Measurements from ENCODE around the gene CRMP1. TPM values are rescaled to one million over a fixed set of nuclear protein-coding genes. Genes with fewer than 3 reads are reported as not detected.
A peak's percentile ranks its signal among the peaks of the same experiment; 100 is the strongest.
"Not testable (repeated sequence)": the region's sequence is repeated elsewhere in the genome, so short reads cannot be mapped to it uniquely, and the experiment has no call there.

CRMP1 gene
- total RNA-seq, 2 donors from 2014 or later: not detected

GRCh38 chr4:5845035-5845905 is 47.6 kb downstream of the CRMP1 start:
- DNase-seq (ENCODE audit: low spot score) (no peak), ATAC-seq (peak in 1 of 2 donors; percentile 25)
- no peaks in the 10 kb centered on the region for H3K4me1 Mint-ChIP-seq (ENCODE audit: low read depth in 2 of 2)
- H3K27ac Mint-ChIP-seq: no peak overlapping the region
- H3K9me3 Mint-ChIP-seq: no peaks in the 10 kb centered on the region
- H3K4me3 Mint-ChIP-seq: no peak overlapping the region
- peaks cover 10 to 40% of the 10 kb centered on the region in 2 donors for H3K27me3 Mint-ChIP-seq
- H3K36me3 Mint-ChIP-seq: no peaks in the 10 kb centered on the region

DNA sequence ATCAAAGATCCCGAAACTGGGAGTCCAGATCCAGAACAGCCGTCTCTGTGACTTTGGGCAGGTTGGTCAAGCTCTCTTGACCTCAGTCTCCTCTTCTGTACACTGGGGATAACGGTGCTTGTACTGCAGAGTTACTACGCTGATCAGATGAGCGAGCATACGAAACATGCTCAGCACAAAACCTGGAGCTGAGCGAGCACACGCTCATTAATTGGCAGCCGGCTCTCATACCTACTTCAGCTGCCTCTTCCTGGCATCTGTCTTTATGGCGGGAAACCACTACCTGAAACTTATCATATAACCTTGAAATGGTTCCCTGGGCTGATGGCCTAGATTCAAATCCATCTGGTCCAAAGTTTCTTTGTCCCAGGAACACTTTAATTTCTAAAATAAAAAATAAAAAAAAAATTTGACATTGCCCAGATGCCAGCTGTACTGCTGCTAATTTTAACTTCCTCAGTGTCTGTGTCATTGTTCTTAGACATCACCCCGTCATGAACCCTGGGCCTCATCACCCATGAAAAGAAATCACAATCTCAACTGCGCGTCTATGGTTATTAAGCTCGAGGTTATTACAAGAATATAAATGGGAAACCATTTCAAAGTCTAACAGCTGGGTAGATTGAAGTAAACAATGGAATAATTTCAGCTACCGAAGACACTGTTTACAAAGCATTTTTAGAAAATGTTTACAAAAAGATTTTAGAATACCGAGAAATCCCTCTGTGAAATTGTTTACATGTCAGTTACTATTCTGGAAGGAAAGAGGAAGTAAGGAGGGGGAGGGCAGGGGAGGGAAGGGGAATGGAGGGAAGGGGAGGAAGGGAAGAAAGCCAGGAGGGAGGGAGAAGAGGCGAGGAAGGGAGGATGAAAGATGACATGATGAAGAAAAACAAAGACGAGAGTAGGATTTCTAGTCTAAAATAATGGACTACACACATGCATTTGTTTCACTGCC is 49.0 kb downstream of the CRMP1 start:
- no peaks in the 10 kb centered on the region for H3K4me1 Mint-ChIP-seq (ENCODE audit: low read depth in 2 of 2)
- ATAC-seq: no peak
- no peak for DNase-seq (ENCODE audit: low spot score)
- peaks cover 8 to 26% of the 10 kb centered on the region in 2 donors for H3K27me3 Mint-ChIP-seq
- H3K9me3 Mint-ChIP-seq: no peaks in the 10 kb centered on the region
- no peaks in the 10 kb centered on the region for H3K36me3 Mint-ChIP-seq
- no peak overlapping the region for H3K27ac Mint-ChIP-seq
- H3K4me3 Mint-ChIP-seq: no peak overlapping the region

DNA sequence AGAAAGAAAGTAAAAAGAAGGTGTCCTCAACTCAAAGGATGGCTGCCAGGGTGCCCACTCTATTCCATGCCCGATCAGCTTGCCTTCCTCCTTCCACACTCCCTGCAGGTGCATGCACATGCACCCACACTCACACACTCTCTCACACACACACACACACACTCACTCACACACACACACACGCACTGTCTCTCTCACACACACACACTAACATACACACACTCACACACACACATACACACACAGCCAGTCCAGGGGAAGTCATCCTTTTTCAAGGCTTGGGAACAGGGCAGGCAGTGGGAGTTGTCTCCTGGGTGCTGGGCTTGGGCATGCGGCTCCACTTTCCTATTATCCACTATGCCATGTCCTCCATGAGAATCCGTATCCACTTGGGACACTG is 50.4 kb downstream of the CRMP1 start:
- no peak overlapping the region for H3K27ac Mint-ChIP-seq
- no peaks in the 10 kb centered on the region for H3K9me3 Mint-ChIP-seq
- DNase-seq (ENCODE audit: low spot score) (no peak), ATAC-seq (no peak)
- H3K36me3 Mint-ChIP-seq: no peaks in the 10 kb centered on the region
- H3K4me3 Mint-ChIP-seq: no peak overlapping the region
- H3K27me3 Mint-ChIP-seq: peaks cover 3 to 12% of the 10 kb centered on the region in 2 donors
- H3K4me1 Mint-ChIP-seq (ENCODE audit: low read depth in 2 of 2): no peaks in the 10 kb centered on the region

DNA sequence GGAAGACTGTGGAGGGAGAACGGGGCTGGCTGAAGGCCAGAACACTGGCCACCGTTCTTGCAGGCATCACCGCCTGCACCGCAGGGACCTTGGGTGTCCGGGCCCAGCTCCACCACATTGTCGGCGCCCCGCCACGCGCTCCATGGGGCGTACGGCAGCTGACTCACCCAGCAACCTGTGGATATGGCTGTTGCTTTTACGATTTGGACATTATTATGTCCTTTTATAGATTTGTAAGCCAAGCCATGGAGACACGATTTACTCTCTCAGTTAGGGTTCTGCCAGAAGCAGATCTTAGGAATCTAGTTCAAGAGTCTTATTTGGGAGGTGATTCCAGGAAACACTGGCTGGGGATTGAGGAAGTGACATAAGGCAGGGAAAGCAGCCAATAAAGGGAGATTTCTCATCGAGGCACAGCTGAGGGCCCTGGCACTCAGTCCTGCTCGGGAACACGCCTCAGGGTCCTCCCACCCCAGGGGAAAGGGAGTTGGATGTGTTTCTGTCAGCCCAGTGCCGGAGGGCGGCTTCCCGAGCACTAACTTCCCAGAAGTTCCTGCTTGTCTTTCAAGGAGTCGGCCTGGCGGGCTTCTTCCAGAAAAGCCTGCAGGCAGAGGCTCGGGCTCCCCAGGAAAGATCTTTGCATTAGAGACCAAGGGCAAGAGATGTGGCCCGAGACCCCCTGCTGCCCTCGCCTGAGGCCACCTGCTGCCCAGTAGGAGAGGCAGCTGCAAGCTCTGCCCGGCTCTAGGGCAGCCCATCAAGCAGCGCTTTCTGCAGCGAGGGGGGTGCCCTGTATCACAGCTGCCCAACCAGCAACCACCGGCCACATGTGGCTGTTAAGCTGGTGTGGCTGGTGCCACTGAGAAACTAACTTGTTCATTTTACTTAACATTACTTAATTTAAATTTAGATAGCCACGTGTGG is 52.9 kb downstream of the CRMP1 start:
- Mint-ChIP-seq H3K27me3 (peaks cover 0 to 8% of the 10 kb centered on the region in 2 donors), H3K36me3 (no peaks in the 10 kb centered on the region), H3K9me3 (no peaks in the 10 kb centered on the region), H3K4me3 (no peak overlapping the region), H3K4me1 (ENCODE audit: low read depth in 2 of 2) (no peaks in the 10 kb centered on the region), H3K27ac (no peak overlapping the region)
- DNase-seq (ENCODE audit: low spot score): no peak
- no peak for ATAC-seq

DNA sequence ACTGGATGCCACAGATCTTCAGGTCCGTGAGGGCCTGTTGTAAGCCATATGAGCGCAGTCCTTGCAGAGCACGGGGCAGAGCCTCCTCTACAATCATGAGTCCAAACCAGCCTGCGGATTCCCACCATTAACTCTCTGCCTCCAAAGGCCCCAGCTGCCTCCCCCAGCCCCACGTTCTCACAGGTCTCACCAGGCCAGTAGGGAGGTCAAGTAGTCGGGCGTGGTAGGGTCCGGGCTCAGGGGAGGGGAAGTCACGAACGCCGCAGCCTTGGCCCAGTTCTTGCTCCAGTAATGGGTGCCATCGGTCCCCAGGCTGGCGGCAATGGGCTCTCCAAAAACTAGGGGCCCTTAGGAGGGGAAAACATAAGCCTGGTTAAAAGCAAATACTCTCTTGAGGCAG is 53.6 kb downstream of the CRMP1 start:
- no peak overlapping the region for H3K27ac Mint-ChIP-seq
- H3K4me3 Mint-ChIP-seq: no peak overlapping the region
- no peaks in the 10 kb centered on the region for H3K9me3 Mint-ChIP-seq
- peaks cover 0 to 8% of the 10 kb centered on the region in 2 donors for H3K27me3 Mint-ChIP-seq
- ATAC-seq: peak in 1 of 2 donors; percentile 28
- DNase-seq (ENCODE audit: low spot score): no peak
- no peaks in the 10 kb centered on the region for H3K36me3 Mint-ChIP-seq
- H3K4me1 Mint-ChIP-seq (ENCODE audit: low read depth in 2 of 2): no peaks in the 10 kb centered on the region

- not testable (repeated sequence) for H3K4me1 Mint-ChIP-seq (ENCODE audit: low read depth in 2 of 2)
These were observed 55.4 kb downstream of the CRMP1 start for GRCh38 chr4:5837483-5837882.

GRCh38 chr4:5836943-5837342 is 55.9 kb downstream of the CRMP1 start:
- H3K4me3 Mint-ChIP-seq: no peak overlapping the region
- H3K9me3 Mint-ChIP-seq: no peaks in the 10 kb centered on the region
- H3K27ac Mint-ChIP-seq: no peak overlapping the region
- H3K27me3 Mint-ChIP-seq: peaks cover 0 to 5% of the 10 kb centered on the region in 2 donors
- DNase-seq (ENCODE audit: low spot score) (no peak), ATAC-seq (no peak)
- no peaks in the 10 kb centered on the region for H3K36me3 Mint-ChIP-seq
- H3K4me1 Mint-ChIP-seq (ENCODE audit: low read depth in 2 of 2): no peaks in the 10 kb centered on the region

More at GRCh38 chr4:5837483-5837882, 55.4 kb downstream of the CRMP1 start:
- not testable (repeated sequence) for H3K4me3 Mint-ChIP-seq; H3K27me3 Mint-ChIP-seq; H3K27ac Mint-ChIP-seq; H3K9me3 Mint-ChIP-seq; H3K36me3 Mint-ChIP-seq; DNase-seq (ENCODE audit: low spot score); ATAC-seq

DNA sequence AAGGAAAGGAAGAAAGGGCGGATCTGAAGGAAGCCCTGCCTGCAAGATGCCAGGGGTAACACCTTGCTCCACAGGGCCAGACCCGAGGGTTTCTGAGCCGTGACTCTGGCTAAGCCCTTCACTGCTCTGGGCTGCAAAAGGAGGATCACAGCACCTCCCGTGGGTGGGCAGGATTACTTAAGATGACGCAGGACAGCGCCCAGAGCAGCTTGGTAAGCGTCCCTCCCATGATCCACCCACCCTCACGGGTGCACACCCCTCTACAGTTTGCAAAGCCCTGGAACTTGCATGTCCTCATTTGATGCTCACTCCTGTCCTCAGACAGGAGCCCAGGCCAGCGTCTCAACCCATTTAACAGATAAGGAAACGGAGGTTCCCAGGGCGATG is 64.9 kb downstream of the CRMP1 start:
- ATAC-seq: no peak
- no peak for DNase-seq (ENCODE audit: low spot score)
- Mint-ChIP-seq H3K27ac (no peak overlapping the region), H3K4me1 (ENCODE audit: low read depth in 2 of 2) (peaks cover 14 to 16% of the 10 kb centered on the region in 2 donors), H3K36me3 (no peaks in the 10 kb centered on the region), H3K9me3 (no peaks in the 10 kb centered on the region), H3K27me3 (peaks cover 24 to 36% of the 10 kb centered on the region in 2 donors), H3K4me3 (no peak overlapping the region)

DNA sequence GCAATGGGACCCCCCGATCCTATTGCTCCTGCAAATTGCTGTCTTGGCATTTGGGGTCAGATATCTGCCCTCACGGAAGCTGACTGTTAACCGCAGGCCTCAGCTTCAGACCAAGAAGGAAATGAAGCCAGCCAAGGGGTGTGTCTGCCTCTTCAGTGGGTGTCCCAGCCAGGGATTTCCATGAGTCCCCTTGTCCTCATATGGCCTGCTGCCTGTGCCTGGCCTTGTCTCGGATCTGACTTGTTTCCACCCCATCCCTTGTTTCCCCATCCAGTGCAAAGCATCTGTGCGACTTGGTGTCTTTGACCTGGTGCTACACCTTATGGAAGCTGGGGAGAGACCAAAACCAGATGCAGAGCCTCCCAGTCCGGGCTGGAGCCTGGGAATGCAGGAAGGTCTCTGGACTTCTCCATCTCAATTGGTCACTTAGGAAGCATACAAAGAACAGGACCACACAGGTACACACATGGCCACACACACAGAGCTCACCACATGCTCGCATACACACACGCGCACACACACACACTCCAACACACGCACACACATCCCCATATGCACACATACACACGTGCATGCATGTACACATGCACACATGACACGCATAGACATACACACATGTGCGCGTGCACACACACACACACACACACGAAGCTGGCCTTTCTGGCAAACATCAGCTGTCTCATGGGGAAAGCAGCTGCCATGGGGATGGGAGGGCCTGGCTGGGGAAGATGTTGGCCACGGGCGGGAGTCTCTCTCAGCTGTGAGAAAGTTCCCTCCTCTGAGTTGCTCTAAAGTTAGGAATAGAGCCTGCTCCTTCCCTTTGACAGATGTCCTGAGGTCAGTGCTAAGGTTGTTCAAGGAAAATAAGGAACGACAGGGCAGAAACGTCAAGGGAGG is 65.5 kb downstream of the CRMP1 start:
- peaks cover 14 to 16% of the 10 kb centered on the region in 2 donors for H3K4me1 Mint-ChIP-seq (ENCODE audit: low read depth in 2 of 2)
- ATAC-seq: peak in 1 of 2 donors; percentile 37
- DNase-seq (ENCODE audit: low spot score): no peak
- H3K36me3 Mint-ChIP-seq: no peaks in the 10 kb centered on the region
- no peaks in the 10 kb centered on the region for H3K9me3 Mint-ChIP-seq
- no peak overlapping the region for H3K27ac Mint-ChIP-seq
- H3K27me3 Mint-ChIP-seq: peaks cover 24 to 36% of the 10 kb centered on the region in 2 donors
- no peak overlapping the region for H3K4me3 Mint-ChIP-seq

DNA sequence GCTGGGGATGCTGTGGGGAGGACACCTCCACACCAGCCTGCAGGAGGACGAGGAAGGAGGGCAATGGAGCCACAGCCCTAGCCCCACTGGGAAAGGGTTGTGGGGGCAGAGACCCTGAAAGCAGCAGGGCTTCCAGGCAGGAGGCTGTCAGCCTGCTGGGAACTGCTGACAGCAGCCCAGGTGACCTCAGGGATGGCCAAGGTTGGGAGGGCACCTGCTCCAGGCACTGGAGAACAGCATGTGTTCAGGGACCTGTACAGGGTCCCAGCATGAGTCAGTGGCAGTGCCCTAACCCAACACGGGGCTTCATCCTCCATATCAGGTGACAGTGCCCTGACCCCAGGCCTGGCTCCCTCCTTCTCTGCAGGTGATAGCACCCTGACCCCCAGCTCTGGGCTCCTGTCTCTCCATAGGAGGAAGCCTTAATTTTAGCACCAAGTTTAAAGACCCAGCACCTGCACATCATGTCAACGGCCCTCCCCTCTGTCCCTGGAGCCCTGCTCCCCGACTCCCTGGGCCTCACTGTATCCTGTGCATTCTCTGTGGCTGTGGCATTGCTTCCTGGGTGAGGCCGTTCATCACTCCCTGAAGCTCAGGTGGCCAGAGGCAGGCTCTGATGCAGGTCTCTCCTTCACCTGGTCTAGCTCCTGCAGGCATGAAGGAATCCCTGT is 66.3 kb downstream of the CRMP1 start:
- no peaks in the 10 kb centered on the region for H3K9me3 Mint-ChIP-seq
- H3K36me3 Mint-ChIP-seq: no peaks in the 10 kb centered on the region
- peak; percentile 25 to 39 for ATAC-seq
- no peak overlapping the region for H3K4me3 Mint-ChIP-seq
- no peak for DNase-seq (ENCODE audit: low spot score)
- H3K27ac Mint-ChIP-seq: no peak overlapping the region
- H3K4me1 Mint-ChIP-seq (ENCODE audit: low read depth in 2 of 2): peaks cover 14 to 16% of the 10 kb centered on the region in 2 donors
- peaks cover 24 to 30% of the 10 kb centered on the region in 2 donors for H3K27me3 Mint-ChIP-seq

DNA sequence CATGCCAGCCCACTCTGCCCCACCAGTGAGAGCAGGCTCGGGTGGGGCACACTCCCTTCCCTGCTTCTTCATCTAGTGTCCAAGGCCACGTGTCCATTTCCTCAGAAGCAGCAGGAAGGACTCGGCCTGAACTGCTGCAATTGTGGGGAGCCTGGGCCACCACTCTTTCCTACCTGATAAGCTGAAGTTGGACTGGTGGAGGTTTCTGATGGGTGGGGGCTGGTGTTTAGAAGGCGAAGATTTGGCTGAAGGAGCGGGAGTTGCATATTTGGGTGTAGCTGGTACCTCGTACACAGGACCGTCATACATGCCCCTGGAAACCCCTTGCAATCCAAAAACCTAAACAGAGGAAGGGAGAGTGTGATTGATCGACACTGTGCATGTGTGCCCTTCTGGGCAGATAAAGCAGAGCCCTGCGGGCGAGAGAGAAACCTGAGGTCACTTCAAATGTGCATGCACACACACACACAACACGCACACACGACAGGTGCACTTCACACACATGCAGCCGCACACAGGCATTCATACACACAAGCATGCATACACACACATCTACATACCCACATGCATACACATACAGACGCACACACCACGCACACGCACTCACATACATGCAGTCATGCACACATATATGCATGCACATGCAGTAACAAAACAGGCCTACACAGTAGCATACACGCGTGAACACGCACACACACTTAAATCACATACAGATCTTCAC is 67.4 kb downstream of the CRMP1 start:
- ATAC-seq (no peak), DNase-seq (ENCODE audit: low spot score) (no peak)
- Mint-ChIP-seq H3K9me3 (no peaks in the 10 kb centered on the region), H3K4me3 (no peak overlapping the region), H3K27me3 (peaks cover 24 to 28% of the 10 kb centered on the region in 2 donors), H3K36me3 (no peaks in the 10 kb centered on the region), H3K4me1 (ENCODE audit: low read depth in 2 of 2) (peaks cover 14 to 16% of the 10 kb centered on the region in 2 donors), H3K27ac (no peak overlapping the region)
